GM19463 (cell line): ENCODE measurements around the gene ROBO1.

ENCODE experiments used
- ATAC-seq: cut with Tn5 transposase; IDR thresholded peaks from one replicate; pipeline ENCODE4 v1.9.1; 2021; ENCODE audit warnings: mild to moderate bottlenecking, moderate library complexity; ENCODE audit not compliant: unreplicated experiment

The ROBO1 gene

DNA sequence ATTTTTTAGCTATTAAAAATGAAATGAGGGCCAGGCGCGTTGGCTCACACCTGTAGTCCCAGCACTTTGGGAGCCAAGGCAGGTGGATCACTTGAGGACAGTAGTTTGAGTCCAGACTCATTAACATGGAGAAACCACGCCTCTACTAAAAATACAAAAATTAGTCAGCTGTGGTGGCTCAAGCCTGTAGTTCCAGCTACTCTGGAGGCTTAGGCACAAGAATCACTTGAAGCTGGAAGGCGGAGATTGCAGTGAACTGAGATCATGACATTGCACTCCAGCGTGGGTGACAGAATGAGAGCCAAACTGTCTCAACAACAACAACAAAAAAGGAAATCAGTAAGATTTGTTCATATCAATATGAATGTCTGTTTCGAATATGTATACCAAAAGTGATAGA lies 517.1 kb downstream of the ROBO1 start:
- no peak for ATAC-seq

DNA sequence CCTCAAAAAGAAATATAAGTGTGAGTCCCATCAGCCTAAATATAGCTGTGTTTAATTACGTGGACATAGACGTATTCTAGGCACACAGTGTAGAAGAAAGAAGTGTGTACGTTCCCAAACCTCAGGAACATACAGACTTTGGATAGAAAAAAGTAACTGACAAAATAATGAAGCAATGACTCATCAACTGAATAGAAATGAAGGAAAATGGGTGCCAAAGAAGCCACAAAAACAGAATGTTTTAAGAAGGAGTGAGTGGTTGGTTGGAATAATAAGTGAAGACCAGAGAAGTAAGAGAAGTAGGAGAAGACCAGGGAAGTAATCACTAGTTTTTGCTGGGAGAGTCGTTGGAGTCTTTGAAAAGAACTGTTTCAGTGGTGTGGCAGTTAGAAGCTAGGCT lies 518.1 kb downstream of the ROBO1 start:
- no peak for ATAC-seq

DNA sequence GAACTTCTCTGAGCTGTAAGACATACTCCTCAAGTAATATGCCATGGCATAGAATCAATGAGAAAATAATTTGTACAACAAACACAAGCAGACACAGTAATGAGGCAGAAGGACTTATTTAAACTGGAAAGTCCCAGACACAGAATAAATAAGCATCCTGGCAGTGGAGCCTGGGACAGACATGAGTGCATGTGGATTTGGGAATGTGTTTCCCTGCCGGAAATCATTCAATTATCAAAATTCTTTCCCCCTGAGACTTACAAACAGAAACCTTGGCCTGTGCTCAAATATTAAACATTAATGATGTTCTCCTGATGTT lies 520.1 kb downstream of the ROBO1 start:
- ATAC-seq: no peak

- ATAC-seq: no peak
These were observed 520.7 kb downstream of the ROBO1 start for GRCh38 chr3:79246875-79247724.

DNA sequence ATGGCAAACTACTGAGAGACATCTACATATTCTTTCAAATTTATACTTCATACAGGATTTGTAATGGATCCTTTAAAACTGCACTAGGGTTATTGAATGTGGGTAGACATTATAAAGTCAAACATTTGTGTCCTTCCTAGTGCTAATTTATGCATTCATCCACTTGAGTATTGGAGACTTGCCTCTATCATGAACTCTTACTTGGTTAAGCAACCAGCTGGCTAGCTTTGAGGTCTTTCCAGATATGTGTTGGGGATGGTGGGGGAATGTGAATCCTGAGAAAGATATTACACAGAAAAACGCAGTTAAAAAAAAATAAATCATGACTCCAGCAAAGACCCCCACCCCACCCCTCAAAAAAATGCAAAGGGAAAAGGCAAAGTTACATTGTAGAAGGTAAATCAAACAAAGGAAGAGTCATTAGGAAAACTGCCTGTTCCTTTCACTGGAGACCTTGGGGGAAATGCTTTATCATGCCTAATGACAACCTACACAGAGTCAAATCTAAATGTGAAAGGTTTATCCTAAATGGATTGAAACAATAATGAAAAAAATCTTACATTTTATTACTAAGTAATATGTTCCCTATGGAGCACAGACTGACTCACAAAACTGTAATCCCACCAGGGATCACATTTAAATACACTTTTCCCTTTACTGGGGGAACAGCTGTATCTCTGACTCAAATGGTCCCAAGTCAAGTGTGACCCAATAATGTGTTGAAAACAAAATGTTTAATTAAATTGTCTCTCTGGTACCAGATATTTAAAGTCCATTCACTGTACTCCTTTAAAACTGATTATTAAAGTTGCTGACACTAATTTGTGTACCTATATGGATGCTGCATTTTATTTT lies 522.3 kb downstream of the ROBO1 start:
- ATAC-seq: no peak

- ATAC-seq: no peak
These were observed 531.3 kb downstream of the ROBO1 start for GRCh38 chr3:79236496-79236895.

DNA sequence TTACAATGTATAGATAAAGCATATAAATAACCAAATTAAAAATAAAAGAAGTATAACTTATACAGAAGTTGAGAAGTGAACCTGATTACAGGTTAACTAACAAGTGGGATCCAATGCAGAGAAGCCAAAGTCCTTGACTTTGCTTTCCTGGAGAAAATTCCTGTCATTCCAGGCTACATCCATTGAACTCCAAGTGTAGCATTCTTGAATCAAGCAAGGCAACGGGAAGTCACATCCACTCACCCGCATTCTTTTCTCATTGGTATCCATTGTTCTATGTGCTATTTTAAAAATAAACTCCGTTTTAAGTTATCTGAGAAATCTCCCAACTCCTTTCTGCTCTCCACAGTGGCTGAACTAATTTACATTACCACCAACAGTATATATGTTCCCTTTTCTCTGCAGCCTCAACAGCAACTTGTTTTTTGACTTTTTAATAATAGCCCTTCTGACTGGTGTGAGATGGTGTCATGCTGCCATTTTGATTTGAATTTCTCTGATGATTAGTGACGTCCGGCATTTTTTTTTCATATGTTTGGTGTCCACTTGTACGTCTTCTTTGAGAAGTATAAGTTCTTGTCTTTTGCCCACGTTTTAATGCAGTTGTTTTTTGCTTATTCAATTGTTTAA lies 534.3 kb downstream of the ROBO1 start:
- ATAC-seq: no peak

DNA sequence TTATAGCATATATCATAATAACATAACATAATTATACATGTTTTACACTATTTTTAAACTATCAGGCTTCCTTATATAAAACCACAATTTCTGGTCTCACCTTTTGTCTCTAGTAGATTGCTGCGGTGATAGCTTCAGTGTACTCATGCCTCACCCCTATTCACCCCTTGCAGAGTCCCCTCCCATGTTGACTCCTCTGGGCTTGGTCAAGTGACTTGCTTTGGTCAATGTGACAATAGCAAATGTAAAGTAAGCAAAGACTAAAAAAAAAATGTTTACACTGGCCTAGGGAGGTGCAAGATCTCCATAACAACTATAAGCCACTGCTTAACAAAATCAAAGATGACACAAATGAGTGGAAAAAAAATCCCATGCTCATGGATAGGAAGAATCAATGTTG lies 537.5 kb downstream of the ROBO1 start:
- no peak for ATAC-seq

DNA sequence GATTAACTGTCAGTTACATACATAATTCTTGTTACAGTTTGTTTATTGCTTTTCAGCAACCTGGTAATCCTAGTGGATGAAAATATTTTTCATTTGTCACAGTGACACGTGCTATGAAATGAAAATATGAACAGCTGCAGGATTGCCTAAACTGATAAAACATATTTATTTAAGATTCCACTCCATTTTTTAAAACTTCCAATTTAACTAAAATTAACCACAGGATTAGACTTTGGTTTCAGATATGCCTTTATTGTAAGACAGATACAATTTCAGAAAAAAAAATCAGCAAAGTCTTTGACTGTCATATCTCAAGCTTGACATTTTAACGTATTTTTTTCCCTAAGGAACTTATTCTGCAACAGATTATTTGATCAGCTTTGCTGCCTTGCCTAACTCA lies 550.7 kb downstream of the ROBO1 start:
- ATAC-seq: no peak

GRCh38 chr3:79215286-79215685 lies 552.5 kb downstream of the ROBO1 start:
- no peak for ATAC-seq

DNA sequence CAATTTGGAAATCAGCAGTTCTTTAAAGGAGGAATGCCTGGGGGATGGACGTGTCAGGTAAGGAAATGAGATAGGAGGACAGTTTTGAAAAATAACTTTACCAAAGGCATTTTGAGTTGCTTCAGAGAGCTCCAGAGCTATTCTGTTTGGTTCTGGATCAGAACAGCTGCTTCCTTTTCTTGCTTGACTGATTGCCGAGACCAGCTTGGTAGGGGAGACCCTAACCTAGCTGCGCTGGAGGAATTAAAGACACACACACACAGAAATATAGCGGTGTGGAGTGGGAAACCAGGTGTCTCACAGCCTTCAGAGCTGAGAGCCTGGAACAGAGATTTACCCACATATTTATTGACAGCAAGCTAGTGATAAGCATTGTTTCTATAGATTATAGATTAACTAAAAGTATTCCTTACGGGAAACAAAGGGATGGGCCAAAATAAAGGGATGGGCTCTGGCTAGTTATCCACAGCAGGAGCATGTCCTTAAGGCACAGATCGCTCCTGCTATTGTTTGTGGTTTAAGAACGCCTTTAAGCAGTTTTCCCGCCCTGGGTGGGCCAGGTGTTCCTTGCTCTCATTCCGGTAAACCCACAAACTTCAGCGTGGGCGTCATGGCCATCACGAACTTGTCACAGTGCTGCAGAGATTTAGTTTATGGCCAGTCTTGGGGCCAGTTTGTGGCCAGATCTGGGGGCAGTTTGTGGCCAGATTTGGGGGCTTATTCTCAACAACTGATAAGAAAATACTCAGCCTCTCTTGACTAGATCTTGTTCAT lies 556.0 kb downstream of the ROBO1 start:
- no peak for ATAC-seq

- no peak for ATAC-seq
These were observed 563.4 kb downstream of the ROBO1 start for GRCh38 chr3:79204351-79204750.

- ATAC-seq: no peak
These were observed 564.7 kb downstream of the ROBO1 start for GRCh38 chr3:79203144-79203519.

GRCh38 chr3:79202471-79203143 lies 565.2 kb downstream of the ROBO1 start:
- no peak for ATAC-seq

DNA sequence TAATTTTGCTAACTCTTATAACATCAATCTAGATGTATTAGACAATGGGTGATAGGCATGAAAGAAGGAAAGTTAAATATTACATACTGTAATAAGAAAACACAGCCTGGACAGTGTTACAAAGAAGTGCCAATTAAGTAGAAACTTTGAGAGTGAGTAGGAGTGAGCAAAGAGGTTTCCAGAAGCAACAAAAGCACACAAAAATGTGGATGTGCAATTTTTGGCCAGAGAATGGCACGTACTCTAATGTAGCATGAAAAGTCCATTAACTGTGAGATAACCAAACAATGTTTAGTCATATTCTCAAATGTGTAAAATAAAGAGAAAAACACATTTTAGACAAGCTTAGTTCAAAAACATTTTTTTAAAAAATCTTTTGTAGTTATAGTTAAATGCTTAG lies 567.3 kb downstream of the ROBO1 start:
- ATAC-seq: no peak

DNA sequence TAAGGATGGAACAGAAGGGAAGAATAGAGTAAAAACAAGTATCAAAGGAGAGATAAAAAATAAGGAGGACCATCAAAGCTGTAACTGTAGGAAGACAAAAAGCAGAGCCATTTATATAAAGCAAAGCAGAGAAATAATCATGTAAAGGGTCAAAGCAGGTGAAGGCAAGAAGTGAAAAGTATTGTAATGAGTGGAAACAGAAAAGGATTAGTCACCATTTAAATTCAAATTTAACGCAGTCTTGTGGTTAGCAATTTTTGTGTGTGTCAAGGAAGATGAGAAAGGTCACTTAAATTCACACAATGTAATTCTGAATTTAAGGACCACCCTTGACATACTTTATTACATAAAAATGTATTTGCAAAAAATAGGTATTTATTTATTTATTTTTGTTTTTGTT lies 567.8 kb downstream of the ROBO1 start:
- no peak for ATAC-seq

DNA sequence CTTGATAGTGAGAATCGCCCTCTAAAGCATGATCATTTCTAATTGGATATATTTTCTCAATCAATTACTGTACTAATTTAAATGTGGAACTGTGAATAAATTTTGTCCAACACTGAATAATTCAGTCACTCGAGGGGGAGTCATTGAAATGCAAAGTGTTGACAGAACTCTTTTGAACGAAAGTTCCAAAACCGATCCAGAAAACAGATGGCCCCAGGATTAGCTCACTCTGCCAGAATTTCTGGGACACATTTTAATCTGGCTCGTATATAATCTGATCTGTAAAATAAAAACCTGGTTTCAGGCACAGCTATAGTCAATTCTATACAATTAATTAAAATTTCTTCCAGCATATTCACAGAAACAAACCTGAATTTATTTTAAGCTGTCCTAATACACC lies 580.4 kb downstream of the ROBO1 start:
- no peak for ATAC-seq

- ATAC-seq: no peak
These were observed 583.5 kb downstream of the ROBO1 start for GRCh38 chr3:79184251-79184650.

- no peak for ATAC-seq
These were observed 584.3 kb downstream of the ROBO1 start for GRCh38 chr3:79183496-79183895.

DNA sequence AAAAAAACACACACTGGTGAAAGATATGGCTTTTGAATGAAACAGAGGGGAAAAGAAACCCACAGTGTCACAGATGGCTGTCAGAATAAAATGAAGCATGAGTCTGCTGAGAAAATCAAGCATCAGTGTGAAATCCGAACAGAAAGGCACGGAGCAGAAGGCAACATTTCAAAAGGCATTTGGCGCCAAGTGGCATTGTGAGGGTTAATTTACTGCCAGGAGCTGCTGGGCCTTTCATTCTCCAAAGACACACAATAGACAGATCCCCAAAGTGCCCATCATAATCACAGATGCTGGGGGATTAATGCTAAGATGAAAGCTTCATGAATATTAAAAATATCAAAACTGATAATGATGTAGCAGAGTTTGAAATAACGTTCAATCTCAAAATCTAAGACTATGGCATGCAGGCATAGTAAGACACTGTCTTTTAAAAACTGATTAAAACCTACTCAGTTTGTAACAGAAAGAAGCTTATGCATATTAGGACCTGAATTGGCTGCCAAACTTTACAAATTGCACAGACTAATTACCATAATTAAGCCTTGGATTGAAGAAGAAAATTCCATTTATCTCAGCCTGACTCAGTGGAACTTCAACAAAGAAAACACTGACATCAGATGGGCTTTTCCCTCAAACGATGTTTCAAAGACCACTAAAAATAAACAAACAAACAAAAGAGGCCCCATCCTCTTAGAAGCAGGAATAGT lies 589.2 kb downstream of the ROBO1 start:
- ATAC-seq: no peak
